Muscle of leg (tissue), 11 donors: ENCODE results near the gene GHRHR. TPM values are rescaled to one million over a fixed set of nuclear protein-coding genes. Genes with fewer than 3 reads are reported as not detected.

Source experiments
- DNase-seq: peaks from one replicate; pipeline ENCODE4 v3.0.0; 2013
- H3K27ac ChIP-seq: one replicate; pipeline ENCODE4 v1.5.1; 2013; ENCODE audit warnings: mild to moderate bottlenecking, low read length, control low read depth
- H3K27me3 ChIP-seq: one replicate; pipeline ENCODE4 v1.6.1; 2013; ENCODE audit warnings: low read length; ENCODE audit not compliant: control insufficient read depth, insufficient read depth
- H3K36me3 ChIP-seq: one replicate; pipeline ENCODE4 v1.6.1; 2013; ENCODE audit warnings: low read length; ENCODE audit not compliant: control insufficient read depth, insufficient read depth
- H3K4me1 ChIP-seq: one replicate; pipeline ENCODE4 v1.6.1; 2013; ENCODE audit warnings: low read length; ENCODE audit not compliant: control insufficient read depth, insufficient read depth
- H3K4me3 ChIP-seq: one replicate; pipeline ENCODE4 v1.5.1; 2013; ENCODE audit warnings: low read length, control low read depth
- H3K9me3 ChIP-seq: replicated peaks from 2 replicates; pipeline ENCODE4 v1.6.1; 2013; ENCODE audit warnings: low read depth, low read length; ENCODE audit not compliant: control insufficient read depth
- WGBS: methylation state at CpG from one replicate; pipeline ENCODE4 v1.1.5; 2013; ENCODE audit warnings: missing lambda C conversion rate; ENCODE audit not compliant: insufficient coverage; 5-methylcytosine and 5-hydroxymethylcytosine counted together
- polyA plus RNA-seq, 8 donors: library from polyadenylated mRNA; unstranded; fragments of 120-200 nt; gene quantifications; one replicate each; pipeline versions ENCODE4 v1.2.1 to v1.2.3, GENCODE V29; 2013; ENCODE audit warnings: inconsistent platforms in 1 of 8, low replicate concordance in 1 of 8; ENCODE audit not compliant: insufficient read length in 8 of 8, insufficient read depth in 1 of 8
- total RNA-seq: library from RNA; stranded (reverse); fragments of 120-200 nt; gene quantifications from one replicate; pipeline ENCODE4 v1.2.4, GENCODE V29; 2013

GHRHR gene
- total and polyA plus RNA-seq, 9 donors: 0.35 to 1.5 (median 0.89) TPM

DNA sequence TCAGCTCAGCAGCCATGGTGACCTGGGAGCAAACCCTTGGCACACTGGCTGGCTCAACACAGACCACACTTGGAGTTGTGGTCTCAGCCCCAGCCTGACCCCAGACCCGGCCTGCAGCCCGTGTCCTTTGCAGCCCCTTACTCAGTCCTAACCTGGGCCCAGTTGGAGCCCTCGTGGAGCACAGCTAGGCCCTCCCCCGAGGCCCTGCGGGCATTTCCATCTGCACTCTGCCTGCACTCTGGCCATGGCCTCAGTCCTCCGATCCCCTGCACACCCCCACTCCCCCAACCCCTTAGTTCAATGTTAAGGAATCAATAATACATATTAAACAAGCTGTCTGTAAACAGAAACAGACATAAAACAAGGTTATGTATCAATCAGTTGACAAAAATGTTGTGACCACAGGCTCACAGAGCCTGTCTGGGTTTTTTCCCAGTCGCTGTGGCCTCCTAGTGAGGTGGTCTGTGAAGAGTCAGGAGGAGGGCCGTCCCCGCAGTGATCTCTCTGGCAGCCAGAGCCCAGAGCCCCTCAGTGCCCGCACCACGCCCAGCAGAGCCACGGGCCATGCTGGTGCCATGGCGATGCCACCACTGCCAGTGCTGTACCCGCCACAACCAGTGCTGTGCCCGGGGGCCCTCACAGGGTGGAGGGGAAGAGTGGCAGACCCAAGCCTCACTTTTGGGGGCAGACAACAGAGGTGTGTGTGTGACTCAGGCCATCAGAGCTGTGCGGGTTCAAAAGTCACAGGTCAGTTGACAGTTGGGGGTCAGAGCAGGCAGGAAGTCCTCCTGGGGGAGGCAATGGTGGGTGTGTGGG, 25.5 kb downstream of the GHRHR start:
- no peaks in the 10 kb centered on the region for H3K9me3 ChIP-seq
- no peak overlapping the region for H3K4me3 ChIP-seq
- H3K27me3 ChIP-seq: peaks cover 5% of the 10 kb centered on the region
- H3K27ac ChIP-seq: no peak overlapping the region
- H3K4me1 ChIP-seq: peaks cover 37% of the 10 kb centered on the region
- WGBS: 81% methylated on average over 11 of the region's 16 CpGs
- H3K36me3 ChIP-seq: no peaks in the 10 kb centered on the region
- DNase-seq: no peak

DNA sequence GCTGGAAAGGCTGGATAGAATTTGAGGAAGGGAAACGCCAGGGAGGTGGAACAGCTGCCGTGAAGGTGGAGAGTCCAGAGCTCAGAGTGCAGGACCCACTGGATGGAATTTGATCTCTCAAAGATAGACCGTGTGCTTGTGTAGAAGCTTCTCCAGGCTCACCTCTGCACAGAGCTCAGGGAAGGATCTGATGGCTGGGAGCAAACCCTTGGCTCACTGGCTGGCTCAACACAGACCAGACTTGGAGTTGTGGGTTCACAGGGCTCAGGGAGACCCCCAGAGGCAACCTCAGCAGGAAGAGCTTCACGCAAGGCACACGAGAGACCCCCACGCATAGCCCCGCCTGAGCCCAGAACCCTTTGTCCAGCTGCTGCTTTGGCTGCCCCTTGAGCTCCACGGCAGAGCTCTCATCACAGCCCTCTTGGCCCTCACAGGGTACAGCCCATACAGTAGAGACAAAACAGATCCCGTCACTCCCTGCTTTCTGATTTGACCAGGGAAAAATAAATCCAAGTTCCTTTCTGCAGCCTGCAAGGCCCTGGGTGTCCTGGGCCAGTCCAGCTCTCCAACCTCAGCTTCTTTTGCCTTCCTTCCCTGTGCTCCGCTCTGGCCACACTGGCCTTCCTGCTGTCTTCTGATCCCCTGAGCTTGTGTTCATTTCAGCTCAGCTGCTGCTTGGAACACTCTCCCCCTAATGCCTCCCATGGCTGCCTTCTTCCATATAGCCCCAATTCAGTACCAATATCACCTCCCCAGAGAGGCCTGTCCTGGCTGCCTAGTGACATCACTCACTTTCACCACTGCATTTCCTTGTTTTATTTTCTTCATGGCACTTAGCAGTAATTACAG, 26.3 kb downstream of the GHRHR start:
- Histone ChIP-seq H3K4me1 (peaks cover 37% of the 10 kb centered on the region), H3K27ac (no peak overlapping the region), H3K27me3 (peaks cover 5% of the 10 kb centered on the region), H3K36me3 (no peaks in the 10 kb centered on the region), H3K9me3 (no peaks in the 10 kb centered on the region), H3K4me3 (no peak overlapping the region)
- DNase-seq: no peak
- 59% methylated on average over 10 of the region's 10 CpGs for WGBS

DNA sequence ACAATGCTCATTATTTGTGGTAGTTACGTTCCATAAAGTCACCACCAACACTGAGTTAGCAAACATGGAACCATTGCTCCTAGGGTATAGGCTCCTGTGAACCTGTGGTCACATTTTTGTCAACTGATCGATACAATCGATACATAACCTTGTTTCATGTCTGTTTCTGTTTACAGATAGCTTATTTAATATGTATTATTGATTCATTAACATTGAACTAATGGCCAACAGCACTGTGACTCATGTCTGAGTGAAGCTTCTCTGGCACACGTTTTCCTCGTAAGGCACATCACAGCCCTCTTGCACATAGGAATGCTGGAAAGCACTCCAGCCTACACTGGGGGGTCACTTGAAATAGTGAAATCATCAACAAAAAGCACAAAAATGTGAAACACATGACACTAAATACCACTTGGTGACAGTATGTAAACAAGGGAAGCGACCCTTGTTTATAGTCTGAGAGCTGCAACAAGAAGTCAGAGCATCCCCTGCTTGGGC, 27.0 kb downstream of the GHRHR start:
- 83% methylated on average over 1 of the region's 6 CpGs for WGBS
- Histone ChIP-seq H3K4me1 (peaks cover 38% of the 10 kb centered on the region), H3K27ac (no peak overlapping the region), H3K9me3 (no peaks in the 10 kb centered on the region), H3K27me3 (peaks cover 5% of the 10 kb centered on the region), H3K36me3 (no peaks in the 10 kb centered on the region), H3K4me3 (no peak overlapping the region)
- no peak for DNase-seq

DNA sequence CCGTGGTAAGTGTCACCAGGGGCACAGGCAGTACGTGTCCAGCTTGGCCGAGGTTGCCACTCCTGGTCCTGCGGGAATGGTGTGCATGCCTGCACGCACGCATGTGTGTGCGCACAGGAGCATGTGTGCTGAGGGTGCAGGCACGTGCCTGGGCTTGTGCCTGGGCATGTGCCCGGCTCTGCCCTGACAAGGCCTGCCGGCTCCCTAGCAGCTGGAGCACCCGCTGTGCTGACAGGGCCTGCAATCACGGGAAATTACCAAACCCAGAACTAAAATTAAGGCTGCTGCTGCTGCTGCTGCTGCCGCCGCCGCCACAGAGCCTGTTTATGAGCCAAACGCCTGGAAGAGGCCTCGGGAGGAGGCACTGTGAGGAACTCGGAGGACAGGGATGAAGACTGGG, 28.7 kb downstream of the GHRHR start:
- H3K9me3 ChIP-seq: no peaks in the 10 kb centered on the region
- DNase-seq: no peak
- H3K4me3 ChIP-seq: no peak overlapping the region
- WGBS: 60% methylated on average over 16 of the region's 18 CpGs
- no peaks in the 10 kb centered on the region for H3K36me3 ChIP-seq
- peaks cover 1% of the 10 kb centered on the region for H3K27me3 ChIP-seq
- peaks cover 37% of the 10 kb centered on the region for H3K4me1 ChIP-seq
- no peak overlapping the region for H3K27ac ChIP-seq

DNA sequence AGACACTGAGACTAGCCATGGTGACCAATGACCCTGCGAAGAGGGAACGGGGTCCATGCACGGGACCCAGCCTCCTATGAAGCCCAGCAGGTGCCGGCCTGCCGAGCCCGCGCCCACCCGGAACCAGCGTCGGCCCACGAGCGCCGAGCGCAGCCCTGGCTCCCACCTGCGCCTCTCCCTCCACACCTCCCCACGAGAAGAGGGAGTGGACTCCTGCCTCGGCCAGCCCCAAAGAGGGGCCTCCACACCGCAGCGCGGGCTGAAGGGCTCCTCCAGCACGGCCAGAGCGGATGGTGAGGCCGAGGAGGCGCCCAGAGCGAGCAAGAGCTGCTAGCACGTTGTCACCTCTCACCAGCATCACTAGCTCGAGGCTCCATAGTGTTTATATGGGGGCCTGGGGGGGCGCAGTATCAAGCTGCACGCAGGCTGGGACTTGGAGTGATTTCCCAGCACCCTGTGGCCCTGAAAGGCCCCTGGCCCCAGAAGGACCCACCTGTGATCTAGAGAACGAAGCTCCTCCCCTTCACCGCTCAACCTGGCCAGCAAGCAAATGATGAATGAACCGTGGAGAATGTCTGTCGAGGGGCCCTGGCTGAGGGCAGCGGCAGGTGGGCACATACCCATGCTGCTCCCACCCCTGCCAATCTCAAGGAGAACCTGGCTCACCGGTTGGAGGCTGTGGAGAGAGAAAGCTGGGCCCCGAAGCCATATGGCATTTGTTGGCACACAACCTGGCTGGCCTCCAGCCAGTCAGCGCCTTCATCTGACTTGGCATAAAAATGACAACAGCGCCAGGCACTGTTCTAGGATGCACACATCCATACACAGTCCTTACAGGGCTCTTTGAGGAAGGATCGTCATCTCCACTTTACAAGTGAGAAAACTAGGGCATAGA, 30.7 kb downstream of the GHRHR start:
- DNase-seq: no peak
- H3K27me3 ChIP-seq: no peaks in the 10 kb centered on the region
- H3K36me3 ChIP-seq: no peaks in the 10 kb centered on the region
- peaks cover 24% of the 10 kb centered on the region for H3K4me1 ChIP-seq
- H3K9me3 ChIP-seq: no peaks in the 10 kb centered on the region
- H3K27ac ChIP-seq: no peak overlapping the region
- H3K4me3 ChIP-seq: no peak overlapping the region
- WGBS: 95% methylated on average over 28 of the region's 39 CpGs

DNA sequence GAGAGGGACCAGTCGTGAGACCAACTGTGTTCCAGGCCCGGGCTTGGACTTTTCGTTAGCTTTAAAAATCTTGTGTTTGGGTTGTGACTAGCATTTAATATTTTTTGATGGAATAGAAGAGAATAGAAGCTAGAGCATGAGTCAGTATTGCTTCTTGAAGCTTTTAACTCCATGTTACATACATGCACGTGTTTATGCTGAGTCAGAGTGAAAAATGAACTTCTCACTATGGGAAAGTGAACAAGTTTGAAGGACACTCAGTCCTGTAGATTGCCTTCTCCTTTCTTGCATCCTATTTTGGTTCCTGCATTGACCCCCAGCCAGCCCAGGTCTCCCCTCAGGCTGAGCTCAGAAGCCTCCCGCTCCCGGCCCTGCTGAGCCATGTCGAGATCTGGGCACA, 31.8 kb downstream of the GHRHR start:
- 89% methylated on average over 6 of the region's 7 CpGs for WGBS
- DNase-seq: no peak
- Histone ChIP-seq H3K36me3 (no peaks in the 10 kb centered on the region), H3K27me3 (no peaks in the 10 kb centered on the region), H3K9me3 (no peaks in the 10 kb centered on the region), H3K4me1 (peaks cover 23% of the 10 kb centered on the region), H3K4me3 (no peak overlapping the region), H3K27ac (no peak overlapping the region)

DNA sequence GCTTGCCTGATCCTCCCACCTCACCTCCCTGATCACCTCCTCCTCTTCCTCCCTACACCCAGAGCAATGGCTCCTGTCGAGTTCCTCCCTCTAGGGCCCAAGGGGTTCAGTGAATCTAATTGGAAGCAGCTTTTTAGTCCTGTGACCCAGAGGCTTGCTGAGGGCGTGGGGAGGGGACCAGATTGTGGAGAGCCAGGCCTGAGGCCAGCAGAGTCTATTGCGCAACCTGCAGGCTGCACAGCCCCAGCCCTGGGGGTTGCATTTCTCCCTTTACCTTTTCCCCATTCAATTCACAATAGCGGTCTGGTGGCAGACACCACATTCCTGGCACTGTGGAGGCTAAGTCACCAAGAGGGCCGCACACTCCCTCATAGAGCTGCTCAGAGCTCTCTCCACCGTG, 32.5 kb downstream of the GHRHR start:
- peak; percentile 63 for DNase-seq
- Histone ChIP-seq H3K27me3 (no peaks in the 10 kb centered on the region), H3K4me1 (peaks cover 24% of the 10 kb centered on the region), H3K4me3 (no peak overlapping the region), H3K36me3 (no peaks in the 10 kb centered on the region), H3K27ac (no peak overlapping the region), H3K9me3 (no peaks in the 10 kb centered on the region)
- 75% methylated on average over 3 of the region's 6 CpGs for WGBS

DNA sequence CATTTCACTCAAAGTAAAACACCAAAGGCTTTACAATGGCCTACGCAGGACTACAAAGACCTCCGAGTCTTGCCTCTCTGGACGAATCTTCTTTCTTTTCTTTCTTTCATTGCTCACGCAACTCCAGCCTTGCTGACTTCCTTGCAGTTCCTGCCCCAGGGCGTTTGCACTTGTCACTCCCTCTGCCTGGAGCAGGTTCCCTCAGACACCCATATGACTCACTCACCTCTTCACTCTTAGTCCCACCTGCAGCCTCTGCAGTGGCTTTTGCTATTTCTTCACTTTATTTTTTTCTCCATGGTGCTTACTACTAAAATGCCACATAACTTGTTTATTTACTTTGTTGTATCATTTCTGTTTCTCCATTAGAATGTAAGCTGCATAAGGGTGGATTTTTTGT, 33.1 kb downstream of the GHRHR start:
- no peaks in the 10 kb centered on the region for H3K27me3 ChIP-seq
- H3K4me3 ChIP-seq: no peak overlapping the region
- no peak overlapping the region for H3K27ac ChIP-seq
- no peaks in the 10 kb centered on the region for H3K9me3 ChIP-seq
- peaks cover 24% of the 10 kb centered on the region for H3K4me1 ChIP-seq
- DNase-seq: no peak
- 90% methylated on average over 5 of the region's 5 CpGs for WGBS
- H3K36me3 ChIP-seq: no peaks in the 10 kb centered on the region

DNA sequence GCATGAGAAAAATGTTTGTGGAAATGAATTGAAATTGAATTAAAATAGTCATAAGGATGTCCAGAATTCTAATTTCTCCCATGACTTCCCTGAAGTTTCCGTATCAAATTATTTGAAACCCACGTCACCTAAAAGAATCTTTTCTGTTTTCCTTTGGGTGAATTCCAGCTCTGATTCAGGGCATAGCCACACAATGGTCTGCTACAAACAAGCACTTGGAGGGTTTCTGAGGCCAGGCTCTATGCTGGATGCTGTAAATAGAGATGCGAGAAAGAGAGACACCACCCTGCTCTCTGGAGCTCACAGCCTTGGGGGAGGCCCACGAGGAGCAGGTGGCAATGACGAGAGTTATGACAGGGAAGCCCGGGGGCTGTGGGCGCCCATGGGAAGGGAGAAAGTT, 33.6 kb downstream of the GHRHR start:
- Histone ChIP-seq H3K27ac (no peak overlapping the region), H3K36me3 (no peaks in the 10 kb centered on the region), H3K4me3 (no peak overlapping the region), H3K9me3 (no peaks in the 10 kb centered on the region), H3K27me3 (no peaks in the 10 kb centered on the region), H3K4me1 (peaks cover 24% of the 10 kb centered on the region)
- DNase-seq: no peak
- 56% methylated on average over 5 of the region's 7 CpGs for WGBS
